Transverse colon (tissue), 4 donors: ENCODE data around the gene GNB2. TPM values are rescaled to one million over a fixed set of nuclear protein-coding genes. Genes with fewer than 3 reads are reported as not detected.
A peak's percentile ranks its signal among the peaks of the same experiment; 100 is the strongest.

Source experiments
- DNase-seq: peaks from one replicate; pipeline ENCODE4 v3.0.0-alpha.2; 2019
- H3K27ac ChIP-seq, 4 donors: fragments of 200-600 bp; sonication (generic); 2 replicates each; pipeline ENCODE4 v1.5.1; 2016 to 2018; ENCODE audit warnings: inconsistent platforms in 4 of 4
- H3K27me3 ChIP-seq: fragments of 200-600 bp; sonication (generic); 2 replicates; pipeline ENCODE4 v1.5.1; 2017; ENCODE audit warnings: inconsistent platforms
- H3K36me3 ChIP-seq, 4 donors: fragments of 200-600 bp; sonication (generic); 2 replicates each; pipeline ENCODE4 v1.5.1; 2017 to 2019; ENCODE audit warnings: inconsistent platforms in 4 of 4
- H3K4me1 ChIP-seq, 4 donors: fragments of 200-600 bp; sonication (generic); 2 replicates each; pipeline ENCODE4 v1.5.1; 2017 to 2020; ENCODE audit warnings: inconsistent platforms in 4 of 4
- H3K4me3 ChIP-seq, 4 donors: fragments of 200-600 bp; sonication (generic); 1 replicate in 1 of 4; 2 replicates in 3 of 4; pipeline versions ENCODE4 v1.5.1 to v1.6.1; 2017 to 2019; ENCODE audit warnings: inconsistent platforms in 4 of 4
- H3K9me3 ChIP-seq, 2 donors: fragments of 200-600 bp; sonication (generic); 2 replicates each; pipeline ENCODE4 v1.5.1; 2017 to 2019; ENCODE audit warnings: inconsistent platforms in 2 of 2
- EP300 ChIP-seq: sonication (generic); formaldehyde crosslinking; IDR thresholded peaks from one replicate; pipeline ENCODE4 v1.6.1; 2017; ENCODE audit warnings: antibody characterized with exemption, low read depth
- POLR2A ChIP-seq: fragments of 450-650 bp; IDR thresholded peaks from one replicate; pipeline ENCODE4 v1.6.1; 2016; ENCODE audit warnings: antibody characterized with exemption, mild to moderate bottlenecking, moderate library complexity
- POLR2AphosphoS5 ChIP-seq, 3 donors: sonication (generic); formaldehyde crosslinking; IDR thresholded peaks; one replicate each; pipeline ENCODE4 v1.6.1; 2016; ENCODE audit warnings: antibody characterized with exemption in 3 of 3
- WGBS, 2 donors: methylation state at CpG; one replicate each; pipeline ENCODE4 v1.1.5; 2018; ENCODE audit warnings: low coverage in 1 of 2; 5-methylcytosine and 5-hydroxymethylcytosine counted together
- in situ Hi-C, 4 donors: fragments of 200-750 bp; cut with MboI; loops; one replicate each; pipeline versions ENCODE4 v1.15.0 to v1.15.1; 2017; ENCODE audit warnings: low sequenced_read_pairs in 3 of 4, low pct_ligation_motif_present in 1 of 4, low pct_unique_long_range_greater_than_20kb in 1 of 4
- intact Hi-C: fragments of 100-400 bp; cut with DNase I; formaldehyde crosslinking; loops from one replicate; pipeline ENCODE4 v1.15.1; 2023; ENCODE audit warnings: low total_unique reads
- total RNA-seq, 4 donors: library from RNA; depleted of rRNA; stranded (reverse); fragments of >200 nt; gene quantifications; one replicate each; pipeline ENCODE4 v1.1.0, GENCODE V29; 2016
- TF ChIP-seq, protein P1 (sequence below), 5 experiments: fragments of 200-600 bp in 3 of 5; fragments of 450-650 bp in 2 of 5; sonication (generic) in 3 of 5; IDR thresholded peaks; 1 replicate in 2 of 5; 2 replicates in 3 of 5; pipeline ENCODE4 v1.5.1; 2016 to 2017; ENCODE audit warnings: antibody characterized with exemption in 5 of 5, inconsistent platforms in 3 of 5, mild to moderate bottlenecking in 2 of 5, moderate library complexity in 1 of 5

Gene GNB2
- total RNA-seq, 4 donors from 2014 or later: 192 to 301 (median 246) TPM

DNA sequence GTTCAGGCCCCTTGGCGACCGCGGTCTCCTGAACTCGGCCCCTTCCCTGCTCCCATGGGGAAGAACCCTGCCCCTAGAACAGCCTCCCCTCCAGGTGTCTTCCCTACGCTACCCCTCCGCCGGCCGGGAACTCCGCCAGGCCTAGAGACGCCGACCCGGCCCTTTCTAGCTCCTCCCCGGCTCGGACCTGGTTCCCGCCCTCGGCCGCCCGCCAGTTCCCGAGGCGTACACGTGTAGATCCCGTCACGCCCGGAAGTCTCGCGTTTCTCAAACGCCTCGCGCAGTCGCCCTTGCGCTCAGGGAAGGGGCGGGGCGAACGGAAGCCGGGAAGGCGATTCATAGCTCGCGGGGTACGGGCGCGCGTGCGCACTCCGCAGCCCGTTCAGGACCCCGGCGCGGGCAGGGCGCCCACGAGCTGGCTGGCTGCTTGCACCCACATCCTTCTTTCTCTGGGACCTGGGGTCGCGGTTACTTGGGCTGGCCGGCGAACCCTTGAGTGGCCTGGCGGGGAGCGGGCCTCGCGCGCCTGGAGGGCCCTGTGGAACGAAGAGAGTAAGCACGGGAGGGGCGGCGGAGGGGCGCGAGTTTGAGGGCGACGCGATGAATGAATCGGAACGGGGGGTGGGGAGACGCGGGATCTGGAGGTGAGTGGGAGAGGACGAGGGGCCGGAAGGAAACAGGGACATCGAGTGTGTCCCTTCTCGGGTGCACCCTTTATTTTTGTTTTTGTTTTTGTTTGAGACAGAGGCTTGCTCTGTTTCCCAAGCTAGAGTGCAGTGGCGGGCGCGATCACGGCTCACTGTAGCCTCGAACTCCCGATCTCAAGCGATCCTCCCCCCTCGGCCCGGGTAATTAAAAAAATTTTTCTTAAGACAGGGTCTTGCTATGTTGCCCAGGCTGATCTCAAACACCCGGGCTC is 32.5 kb downstream of the GNB2 start, which contains the start of gene POP7:
Gene POP7, plus strand, starts transcription at position 369 of the 919 bp plus-strand sequence. CDS start 710 bp downstream, outside the sequence.
- 0 to 1% methylated on average over 10 to 86 of the region's 86 CpGs for WGBS, 2 donors
- DNase-seq: peak; percentile 99
- TF ChIP-seq, protein P1, sequence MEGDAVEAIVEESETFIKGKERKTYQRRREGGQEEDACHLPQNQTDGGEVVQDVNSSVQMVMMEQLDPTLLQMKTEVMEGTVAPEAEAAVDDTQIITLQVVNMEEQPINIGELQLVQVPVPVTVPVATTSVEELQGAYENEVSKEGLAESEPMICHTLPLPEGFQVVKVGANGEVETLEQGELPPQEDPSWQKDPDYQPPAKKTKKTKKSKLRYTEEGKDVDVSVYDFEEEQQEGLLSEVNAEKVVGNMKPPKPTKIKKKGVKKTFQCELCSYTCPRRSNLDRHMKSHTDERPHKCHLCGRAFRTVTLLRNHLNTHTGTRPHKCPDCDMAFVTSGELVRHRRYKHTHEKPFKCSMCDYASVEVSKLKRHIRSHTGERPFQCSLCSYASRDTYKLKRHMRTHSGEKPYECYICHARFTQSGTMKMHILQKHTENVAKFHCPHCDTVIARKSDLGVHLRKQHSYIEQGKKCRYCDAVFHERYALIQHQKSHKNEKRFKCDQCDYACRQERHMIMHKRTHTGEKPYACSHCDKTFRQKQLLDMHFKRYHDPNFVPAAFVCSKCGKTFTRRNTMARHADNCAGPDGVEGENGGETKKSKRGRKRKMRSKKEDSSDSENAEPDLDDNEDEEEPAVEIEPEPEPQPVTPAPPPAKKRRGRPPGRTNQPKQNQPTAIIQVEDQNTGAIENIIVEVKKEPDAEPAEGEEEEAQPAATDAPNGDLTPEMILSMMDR (IDR thresholded peaks at IDR 0.05): no peak
- TF ChIP-seq POLR2AphosphoS5 (IDR thresholded peaks at IDR 0.05): peak; percentile 75 to 89 (median 78)
- peak; percentile 77 for TF ChIP-seq POLR2A
- TF ChIP-seq EP300: no peak
- H3K27ac ChIP-seq: peak within 1 kb of the TSS; percentile 93 to 96 (median 94)
- in situ Hi-C loops: loop anchor here in 2 of 4 donors (25.0 kb wide), 2 partner anchors 156 to 244 kb away; partner anchors contain the start of genes SLC12A9 (in 1 of the 2), SPACDR (in 1 of the 2) and TRIP6 (in 1 of the 2)
- H3K4me1 ChIP-seq: peaks cover 7 to 21% (median 12%) of the 10 kb centered on the region in 4 donors
- H3K27me3 ChIP-seq: peaks cover 2% of the 10 kb centered on the region
- no peaks in the 10 kb centered on the region for H3K9me3 ChIP-seq
- intact Hi-C loops: loop anchor here (10.0 kb wide), 2 partner anchors 149 to 231 kb away; partner anchors contain the start of genes SLC12A9 and TSC22D4
- H3K4me3 ChIP-seq: peak within 1 kb of the TSS; percentile 82 to 92 (median 82)
- no peaks in the 10 kb centered on the region for H3K36me3 ChIP-seq

DNA sequence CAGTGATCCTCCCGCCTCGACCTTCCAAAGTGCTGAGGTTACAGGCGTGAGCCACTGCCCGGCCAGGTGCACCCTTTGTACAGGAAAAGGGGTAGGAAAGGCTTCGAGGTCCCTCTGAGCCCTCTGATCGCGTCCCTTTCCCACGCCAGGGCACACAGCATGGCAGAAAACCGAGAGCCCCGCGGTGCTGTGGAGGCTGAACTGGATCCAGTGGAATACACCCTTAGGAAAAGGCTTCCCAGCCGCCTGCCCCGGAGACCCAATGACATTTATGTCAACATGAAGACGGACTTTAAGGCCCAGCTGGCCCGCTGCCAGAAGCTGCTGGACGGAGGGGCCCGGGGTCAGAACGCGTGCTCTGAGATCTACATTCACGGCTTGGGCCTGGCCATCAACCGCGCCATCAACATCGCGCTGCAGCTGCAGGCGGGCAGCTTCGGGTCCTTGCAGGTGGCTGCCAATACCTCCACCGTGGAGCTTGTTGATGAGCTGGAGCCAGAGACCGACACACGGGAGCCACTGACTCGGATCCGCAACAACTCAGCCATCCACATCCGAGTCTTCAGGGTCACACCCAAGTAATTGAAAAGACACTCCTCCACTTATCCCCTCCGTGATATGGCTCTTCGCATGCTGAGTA is 33.3 kb downstream of the GNB2 start:
- no peaks in the 10 kb centered on the region for H3K9me3 ChIP-seq
- WGBS, 2 donors: 41% methylated on average over 34 of the region's 34 CpGs; no CpG with 5 or more reads in 1 of the 2 donors
- H3K27ac ChIP-seq: peak overlapping the region; percentile 93 to 96 (median 94)
- peaks cover 7 to 21% (median 12%) of the 10 kb centered on the region in 4 donors for H3K4me1 ChIP-seq
- no peaks in the 10 kb centered on the region for H3K27me3 ChIP-seq
- H3K4me3 ChIP-seq: peak overlapping the region; percentile 82 to 92 (median 82)
- no peak for DNase-seq
- intact Hi-C loops: loop anchor here (10.0 kb wide), 2 partner anchors 148 to 232 kb away; partner anchors contain the start of genes SLC12A9 and TSC22D4
- in situ Hi-C loops: loop anchor here in 2 of 4 donors (25.0 kb wide), 2 partner anchors 156 to 244 kb away; partner anchors contain the start of genes SLC12A9 (in 1 of the 2), SPACDR (in 1 of the 2) and TRIP6 (in 1 of the 2)
- TF ChIP-seq EP300 (no peak), POLR2AphosphoS5 (IDR thresholded peaks at IDR 0.05) (no peak), POLR2A (no peak)
- TF ChIP-seq, protein P1 (IDR thresholded peaks at IDR 0.05): no peak
- no peaks in the 10 kb centered on the region for H3K36me3 ChIP-seq

DNA sequence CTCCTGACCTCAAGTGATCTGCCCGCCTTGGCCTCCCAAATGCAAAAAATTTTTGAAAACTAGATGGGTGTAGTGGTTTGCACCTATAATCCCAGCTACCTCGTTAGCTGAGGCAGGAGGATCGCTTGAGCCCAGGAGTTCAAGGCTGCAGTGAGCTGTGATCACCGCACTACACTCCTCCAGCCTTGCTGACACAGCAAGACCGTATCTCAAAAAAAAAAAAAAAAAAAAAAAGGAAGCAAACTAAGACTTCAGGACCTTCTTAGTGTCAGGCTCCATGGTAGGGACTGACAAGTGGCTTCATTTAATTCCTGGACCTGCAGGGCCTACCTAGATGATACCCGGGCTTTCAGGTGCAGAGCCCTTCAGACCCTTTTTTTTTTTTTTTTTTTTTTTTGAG is 34.9 kb downstream of the GNB2 start:
- no peak overlapping the region for H3K4me3 ChIP-seq
- in situ Hi-C loops: loop anchor here in 2 of 4 donors (25.0 kb wide), 2 partner anchors 154 to 246 kb away; partner anchors contain the start of genes SLC12A9 (in 1 of the 2), SPACDR (in 1 of the 2) and TRIP6 (in 1 of the 2)
- H3K27ac ChIP-seq: no peak overlapping the region
- intact Hi-C loops: loop anchor here (10.0 kb wide), 2 partner anchors 146 to 234 kb away; partner anchors contain the start of genes SLC12A9 and TSC22D4
- H3K9me3 ChIP-seq: no peaks in the 10 kb centered on the region
- no peaks in the 10 kb centered on the region for H3K36me3 ChIP-seq
- no peaks in the 10 kb centered on the region for H3K27me3 ChIP-seq
- 86 to 100% methylated on average over 1 to 6 of the region's 6 CpGs for WGBS, 2 donors
- TF ChIP-seq EP300 (no peak), POLR2A (no peak), POLR2AphosphoS5 (IDR thresholded peaks at IDR 0.05) (no peak)
- TF ChIP-seq, protein P1 (IDR thresholded peaks at IDR 0.05): no peak
- DNase-seq: no peak
- H3K4me1 ChIP-seq: peaks cover 7 to 21% (median 12%) of the 10 kb centered on the region in 4 donors
